ACC112 (cell line): ENCODE measurements around the gene USP48.
"Not testable (repeated sequence)": the region's sequence is repeated elsewhere in the genome, so short reads cannot be mapped to it uniquely, and the experiment has no call there.

ENCODE experiments used
- H2AFZ ChIP-seq: fragments of 200-600 bp; sonication (generic); one replicate; pipeline ENCODE4 v1.6.0; 2017; ENCODE audit warnings: antibody characterized with exemption, low read length; ENCODE audit not compliant: unreplicated experiment
- H3K27ac ChIP-seq: fragments of 200-600 bp; sonication (generic); 2 replicates; pipeline ENCODE4 v1.5.1; 2014; ENCODE audit warnings: low read depth, mild to moderate bottlenecking, antibody characterized with exemption, low read length, moderate library complexity
- H3K27me3 ChIP-seq: fragments of 200-600 bp; sonication (generic); 2 replicates; pipeline ENCODE4 v1.6.1; 2014; ENCODE audit warnings: mild to moderate bottlenecking, antibody characterized with exemption, low read length, moderate library complexity, mixed read lengths; ENCODE audit not compliant: insufficient read depth
- H3K36me3 ChIP-seq: fragments of 200-600 bp; sonication (generic); 2 replicates; pipeline ENCODE4 v1.6.1; 2016; ENCODE audit warnings: mild to moderate bottlenecking, antibody characterized with exemption, low read length, moderate library complexity, mixed read lengths; ENCODE audit not compliant: insufficient read depth
- H3K4me1 ChIP-seq: fragments of 200-600 bp; sonication (generic); one replicate; pipeline ENCODE4 v1.6.1; 2016; ENCODE audit warnings: low read length, mixed read lengths; ENCODE audit not compliant: insufficient read depth, unreplicated experiment, control insufficient read depth
- H3K4me3 ChIP-seq: fragments of 200-600 bp; sonication (generic); 2 replicates; pipeline ENCODE4 v1.5.1; 2014; ENCODE audit warnings: mild to moderate bottlenecking, low read depth, low read length
- H3K79me2 ChIP-seq: fragments of 200-600 bp; sonication (generic); one replicate; pipeline ENCODE4 v1.6.0; 2016; ENCODE audit warnings: low read length; ENCODE audit not compliant: control insufficient read depth, unreplicated experiment, insufficient read depth

USP48 gene

GRCh38 chr1:21633141-21633755 lies 149.7 kb downstream of the USP48 start:
- peaks cover 23% of the 10 kb centered on the region for H3K27me3 ChIP-seq
- no peaks in the 10 kb centered on the region for H3K79me2 ChIP-seq
- no peaks in the 10 kb centered on the region for H3K36me3 ChIP-seq
- no peak overlapping the region for H2AFZ ChIP-seq
- H3K4me1 ChIP-seq: no peaks in the 10 kb centered on the region
- H3K27ac ChIP-seq: no peak overlapping the region
- H3K4me3 ChIP-seq: no peak overlapping the region

GRCh38 chr1:21631944-21632887 lies 150.7 kb downstream of the USP48 start:
- Histone ChIP-seq H3K27ac (no peak overlapping the region), H3K27me3 (peaks cover 23% of the 10 kb centered on the region), H3K4me3 (no peak overlapping the region), H3K4me1 (no peaks in the 10 kb centered on the region), H3K79me2 (no peaks in the 10 kb centered on the region), H3K36me3 (no peaks in the 10 kb centered on the region), H2AFZ (no peak overlapping the region)

- not testable (repeated sequence) for H2AFZ ChIP-seq, H3K4me3 ChIP-seq, H3K36me3 ChIP-seq, H3K27ac ChIP-seq, H3K4me1 ChIP-seq, H3K79me2 ChIP-seq
- peaks cover 23% of the 10 kb centered on the region for H3K27me3 ChIP-seq
Observed at GRCh38 chr1:21631590-21631943, 151.4 kb downstream of the USP48 start.

GRCh38 chr1:21630571-21631343 lies 152.2 kb downstream of the USP48 start:
- Histone ChIP-seq H3K4me1 (no peaks in the 10 kb centered on the region), H3K27ac (no peak overlapping the region), H3K79me2 (no peaks in the 10 kb centered on the region), H3K27me3 (peaks cover 19% of the 10 kb centered on the region), H3K4me3 (no peak overlapping the region), H2AFZ (no peak overlapping the region), H3K36me3 (no peaks in the 10 kb centered on the region)

GRCh38 chr1:21629971-21630370 lies 153.0 kb downstream of the USP48 start:
- no peaks in the 10 kb centered on the region for H3K4me1 ChIP-seq
- no peaks in the 10 kb centered on the region for H3K36me3 ChIP-seq
- no peak overlapping the region for H3K4me3 ChIP-seq
- no peak overlapping the region for H2AFZ ChIP-seq
- H3K27me3 ChIP-seq: peaks cover 17% of the 10 kb centered on the region
- no peaks in the 10 kb centered on the region for H3K79me2 ChIP-seq
- no peak overlapping the region for H3K27ac ChIP-seq

- H3K4me3 ChIP-seq: no peak overlapping the region
- H3K27ac ChIP-seq: no peak overlapping the region
- no peaks in the 10 kb centered on the region for H3K4me1 ChIP-seq
- H3K79me2 ChIP-seq: no peaks in the 10 kb centered on the region
- H3K36me3 ChIP-seq: no peaks in the 10 kb centered on the region
- peaks cover 17% of the 10 kb centered on the region for H3K27me3 ChIP-seq
- no peak overlapping the region for H2AFZ ChIP-seq
Observed at GRCh38 chr1:21628798-21629393, 154.1 kb downstream of the USP48 start.
